H1 (cell line): Measurements from ENCODE around the gene BCL2L13. TPM values are rescaled to one million over a fixed set of nuclear protein-coding genes. Genes with fewer than 3 reads are reported as not detected.

Source experiments
- CTCF ChIA-PET: fragments of 300-600 bp; sonication (Branson Sonifier 250); formaldehyde crosslinking; loops from one replicate; lab custom pipeline; 2021; ENCODE audit not compliant: partially characterized antibody; lab: Charles Lee
- POLR2A ChIA-PET: fragments of 300-600 bp; sonication (Branson Sonifier 250); formaldehyde crosslinking; loops from one replicate; lab custom pipeline; 2021; ENCODE audit warnings: inconsistent platforms; ENCODE audit not compliant: partially characterized antibody; lab: Charles Lee
- DNase-seq, 2 experiments: peaks; one replicate each; pipeline versions ENCODE4 v3.0.0 to v3.0.0-alpha.2; 2010 to 2022; ENCODE audit warnings: low spot score in 2 of 2, low read depth in 1 of 2, mixed read lengths in 1 of 2
- FAIRE-seq: peaks from 2 replicates; lab custom pipeline; 2011; peaks lifted over from hg19 to GRCh38; lab: Jason Lieb, UNC
- H2AFZ ChIP-seq: 2 replicates; pipeline ENCODE4 v1.8.1; 2012; ENCODE audit warnings: low read length, inconsistent platforms
- H2AK5ac ChIP-seq: 2 replicates; pipeline ENCODE4 v1.6.1; 2013; ENCODE audit warnings: low read depth, low read length
- H2BK120ac ChIP-seq: replicated peaks from 2 replicates; pipeline ENCODE3; 2013; ENCODE audit warnings: low read depth, low read length, inconsistent platforms
- H2BK12ac ChIP-seq: 2 replicates; pipeline ENCODE4 v1.6.1; 2013; ENCODE audit warnings: low read depth, low read length
- H2BK15ac ChIP-seq: 2 replicates; pipeline ENCODE4 v1.6.1; 2013; ENCODE audit warnings: low read length
- H2BK20ac ChIP-seq: 2 replicates; pipeline ENCODE4 v1.6.1; 2013; ENCODE audit warnings: low read length
- H2BK5ac ChIP-seq: 2 replicates; pipeline ENCODE4 v1.6.1; 2013; ENCODE audit warnings: low read depth, low read length
- H3K14ac ChIP-seq: 2 replicates; pipeline ENCODE4 v1.6.1; 2013; ENCODE audit warnings: inconsistent platforms; ENCODE audit not compliant: insufficient read length
- H3K18ac ChIP-seq: 2 replicates; pipeline ENCODE4 v1.6.1; 2013; ENCODE audit warnings: low read length; ENCODE audit errors: extremely low read depth
- H3K23ac ChIP-seq: 2 replicates; pipeline ENCODE4 v1.6.1; 2013; ENCODE audit warnings: inconsistent platforms; ENCODE audit not compliant: insufficient read length
- H3K23me2 ChIP-seq: 2 replicates; pipeline ENCODE4 v1.6.1; 2013; ENCODE audit warnings: low read depth, low read length
- H3K27ac ChIP-seq: 2 replicates; pipeline ENCODE4 v1.6.1; 2011; ENCODE audit warnings: low read depth, low read length, inconsistent platforms
- H3K27me3 ChIP-seq, 4 experiments: replicated peaks in 1 of 4; 1 replicate in 1 of 4; 2 replicates in 3 of 4; pipeline versions ENCODE4 v1.6.1 to v1.8.1; 2011 to 2013; ENCODE audit warnings: low read length in 3 of 4, mild to moderate bottlenecking in 3 of 4, inconsistent platforms in 2 of 4, mixed read lengths in 2 of 4, moderate library complexity in 1 of 4; ENCODE audit not compliant: control insufficient read depth in 3 of 4, insufficient read depth in 3 of 4; ENCODE audit errors: extremely low read depth in 1 of 4
- H3K36me3 ChIP-seq, 4 experiments: 2 replicates each; pipeline versions ENCODE4 v1.6.1 to v1.8.1; 2011 to 2013; ENCODE audit warnings: mild to moderate bottlenecking in 4 of 4, low read length in 3 of 4, moderate library complexity in 2 of 4, control low read depth in 1 of 4, inconsistent platforms in 1 of 4; ENCODE audit not compliant: insufficient read depth in 4 of 4, control insufficient read depth in 2 of 4
- H3K4ac ChIP-seq: replicated peaks from 2 replicates; pipeline ENCODE3; 2013; ENCODE audit warnings: low read length, low read depth, mixed read lengths, inconsistent platforms; ENCODE audit not compliant: insufficient read length
- H3K4me1 ChIP-seq, 4 experiments: replicated peaks in 1 of 4; 1 replicate in 1 of 4; 2 replicates in 3 of 4; pipeline versions ENCODE4 v1.6.1 to v1.8.1; 2011 to 2013; ENCODE audit warnings: low read length in 3 of 4, inconsistent platforms in 2 of 4, mixed read lengths in 1 of 4; ENCODE audit not compliant: insufficient read depth in 4 of 4, control insufficient read depth in 3 of 4
- H3K4me2 ChIP-seq, 2 experiments: 2 replicates each; pipeline versions ENCODE4 v1.6.1 to v1.8.1; 2011 to 2013; ENCODE audit warnings: low read depth in 2 of 2, low read length in 2 of 2, control low read depth in 1 of 2, inconsistent platforms in 1 of 2, mild to moderate bottlenecking in 1 of 2; ENCODE audit not compliant: insufficient read depth in 1 of 2
- H3K4me3 ChIP-seq, 4 experiments: fragments of 200-600, 300-600 bp in 1 of 4; sonication (generic), shearing (Covaris generic), sonication (Bioruptor Twin) in 1 of 4; 2 replicates each; pipeline versions ENCODE4 v1.5.1 to v1.8.1; 2011 to 2016; ENCODE audit warnings: low read length in 4 of 4, low read depth in 3 of 4, control low read depth in 2 of 4, inconsistent platforms in 2 of 4, mild to moderate bottlenecking in 2 of 4, mixed read lengths in 1 of 4, moderate library complexity in 1 of 4; ENCODE audit not compliant: insufficient read depth in 2 of 4; ENCODE audit errors: extremely low read depth in 1 of 4
- H3K56ac ChIP-seq: replicated peaks from 2 replicates; pipeline ENCODE3; 2013; ENCODE audit warnings: low read depth, mild to moderate bottlenecking, mixed read lengths, low read length, inconsistent platforms; ENCODE audit not compliant: insufficient read length
- H3K79me1 ChIP-seq: 2 replicates; pipeline ENCODE4 v1.6.1; 2013; ENCODE audit warnings: low read depth, low read length, control low read depth
- H3K79me2 ChIP-seq, 2 experiments: 2 replicates each; pipeline versions ENCODE4 v1.6.1 to v1.8.1; 2012 to 2013; ENCODE audit warnings: low read length in 2 of 2, mild to moderate bottlenecking in 2 of 2, inconsistent platforms in 1 of 2; ENCODE audit not compliant: insufficient read depth in 2 of 2, control insufficient read depth in 1 of 2
- H3K9ac ChIP-seq, 4 experiments: replicated peaks in 1 of 4; 1 replicate in 1 of 4; 2 replicates in 3 of 4; pipeline versions ENCODE4 v1.6.1 to v1.8.1; 2011 to 2013; ENCODE audit warnings: low read depth in 3 of 4, low read length in 3 of 4, control low read depth in 2 of 4, mild to moderate bottlenecking in 2 of 4, moderate library complexity in 2 of 4, inconsistent platforms in 1 of 4; ENCODE audit errors: extremely low read depth in 1 of 4
- H3K9me3 ChIP-seq, 2 experiments: 2 replicates each; pipeline versions ENCODE4 v1.6.1 to v1.8.1; 2012 to 2013; ENCODE audit warnings: mild to moderate bottlenecking in 2 of 2, moderate library complexity in 2 of 2, control low read depth in 1 of 2, inconsistent platforms in 1 of 2, low read depth in 1 of 2, low read length in 1 of 2, mixed read lengths in 1 of 2; ENCODE audit not compliant: insufficient read depth in 2 of 2
- H4K20me1 ChIP-seq, 2 experiments: replicated peaks in 1 of 2; 2 replicates each; pipeline versions ENCODE3 to v1.8.1; 2011 to 2013; ENCODE audit warnings: inconsistent platforms in 2 of 2, low read length in 2 of 2, mild to moderate bottlenecking in 1 of 2; ENCODE audit not compliant: insufficient read depth in 2 of 2, control insufficient read depth in 1 of 2
- H4K5ac ChIP-seq: 2 replicates; pipeline ENCODE4 v1.6.1; 2013; ENCODE audit warnings: low read length, low read depth, mixed read lengths, inconsistent platforms; ENCODE audit not compliant: insufficient read length
- H4K8ac ChIP-seq: 2 replicates; pipeline ENCODE4 v1.8.0; 2013; ENCODE audit warnings: mild to moderate bottlenecking, moderate library complexity, low read length, inconsistent platforms; ENCODE audit not compliant: insufficient read depth; ENCODE audit errors: extremely low read depth
- H4K91ac ChIP-seq: replicated peaks from 2 replicates; pipeline ENCODE3; 2013; ENCODE audit warnings: low read length, mixed read lengths, inconsistent platforms; ENCODE audit not compliant: insufficient read length
- ATF2 ChIP-seq: IDR thresholded peaks from 2 replicates; pipeline ENCODE4 v1.6.1; 2012; ENCODE audit warnings: low read length, inconsistent platforms
- CBX8 ChIP-seq: fragments of 300-800, 300-1000 bp; sonication (generic); IDR thresholded peaks from 2 replicates; pipeline ENCODE4 v1.7.1; 2016; ENCODE audit warnings: low read depth, low read length, borderline replicate concordance
- E2F6 ChIP-seq: IDR thresholded peaks from 2 replicates; pipeline ENCODE4 v1.6.1; 2012; ENCODE audit warnings: inconsistent platforms
- FOSL1 ChIP-seq: IDR thresholded peaks from 2 replicates; pipeline ENCODE4 v1.6.1; 2011; ENCODE audit warnings: mild to moderate bottlenecking, low read depth, low read length, moderate library complexity; ENCODE audit not compliant: insufficient read depth
- MAFK ChIP-seq: IDR thresholded peaks from 2 replicates; pipeline ENCODE4 v1.6.1; 2012; ENCODE audit warnings: low read depth, mild to moderate bottlenecking, improper control_type of control experiment, low read length
- PHF8 ChIP-seq: fragments of 200-600 bp; sonication (generic); conservative IDR thresholded peaks from 2 replicates; pipeline ENCODE4 v1.7.1; 2012; ENCODE audit warnings: low read depth, mild to moderate bottlenecking, inconsistent platforms, low read length, moderate library complexity
- SIN3A ChIP-seq, 2 experiments: IDR thresholded peaks in 1 of 2; conservative IDR thresholded peaks in 1 of 2; 2 replicates each; pipeline ENCODE4 v1.6.1; 2011 to 2012; ENCODE audit warnings: low read length in 2 of 2, improper control_type of control experiment in 1 of 2, low read depth in 1 of 2, mild to moderate bottlenecking in 1 of 2
- TAF7 ChIP-seq: optimal IDR thresholded peaks from 2 replicates; pipeline ENCODE3; 2011; ENCODE audit warnings: low read depth, mild to moderate bottlenecking, inconsistent platforms, low read length, moderate library complexity, borderline replicate concordance
- TBP ChIP-seq: IDR thresholded peaks from 2 replicates; pipeline ENCODE4 v1.6.1; 2011; ENCODE audit warnings: low read depth, low read length, improper control_type of control experiment
- WGBS, 2 experiments: shearing (Covaris generic) in 1 of 2; methylation state at CpG; one replicate each; pipeline versions ENCODE4 v1.1.6 to v1.1.7; 2013 to 2015; ENCODE audit warnings: low lambda C conversion rate in 2 of 2, mixed read lengths in 2 of 2, inconsistent platforms in 1 of 2, low coverage in 1 of 2, missing lambda C conversion rate in 1 of 2; ENCODE audit not compliant: insufficient replicate concordance in 2 of 2, insufficient coverage in 1 of 2, insufficient read length in 1 of 2; ENCODE audit errors: extremely low coverage in 1 of 2, missing lambda C conversion rate in 1 of 2; 5-methylcytosine and 5-hydroxymethylcytosine counted together
- polyA plus RNA-seq, 7 experiments: library from polyadenylated mRNA; depleted of rRNA in 3 of 7; stranded (reverse) in 5 of 7; unstranded in 2 of 7; fragments of >200 nt in 5 of 7; fragments of 200-250 nt in 2 of 7; gene quantifications; 1 replicate in 5 of 7; 2 replicates in 1 of 7; 4 replicates in 1 of 7; pipeline versions ENCODE4 v1.2.1 to v1.2.3, GENCODE V29; 2011 to 2013; ENCODE audit warnings: missing spikeins in 2 of 7, mixed read lengths in 2 of 7
- total RNA-seq: library from RNA; stranded (reverse); fragmentation: NEBNext Ultra II Directional; extraction: Animal tissue kit (Norgen Biotek cat#: 25700); gene quantifications from 2 replicates; pipeline ENCODE4 v1.2.1, GENCODE V29; 2021
- TF ChIP-seq, protein P1 (sequence below): IDR thresholded peaks from 2 replicates; pipeline ENCODE4 v1.6.1; 2011; ENCODE audit warnings: low read depth, mild to moderate bottlenecking, low read length; ENCODE audit not compliant: insufficient read depth

The BCL2L13 gene
- total and polyA plus RNA-seq, 2 of the 8 experiments (the other 6 are each of a cell fraction or from before 2014, with no cell fraction given) = 20.7 to 35.0 TPM

- Histone ChIP-seq H3K36me3 (peaks cover 17 to 46% (median 34%) of the 10 kb centered on the region in 4 experiments), H2BK15ac (no peak overlapping the region), H2AFZ (no peak overlapping the region), H3K9ac (no peak overlapping the region), H3K9me3 (no peaks in the 10 kb centered on the region), H4K8ac (no peak overlapping the region), H2BK20ac (no peak overlapping the region), H3K56ac (no peak overlapping the region), H3K23ac (no peak overlapping the region), H2BK5ac (no peak overlapping the region), H4K20me1 (peaks cover 0 to 2% of the 10 kb centered on the region in 2 experiments), H3K79me1 (no peaks in the 10 kb centered on the region; the same call in 1 of the 2 replicates), H2AK5ac (no peak overlapping the region), H3K23me2 (no peaks in the 10 kb centered on the region), H3K27me3 (no peaks in the 10 kb centered on the region), H2BK12ac (no peak overlapping the region), H3K27ac (no peak overlapping the region), H3K18ac (no peak overlapping the region), H3K4me3 (no peak overlapping the region), H3K4ac (no peak overlapping the region), H4K5ac (no peak overlapping the region), H2BK120ac (no peak overlapping the region), H3K79me2 (0 out of 4 replicates have a peak, but pooled peaks cover 0 to 6% of the 10 kb centered on the region in 2 experiments), H3K4me1 (no peaks in the 10 kb centered on the region), H3K14ac (no peak overlapping the region), H3K4me2 (no peak overlapping the region), H4K91ac (no peak overlapping the region)
- WGBS, 2 experiments = 91% methylated on average over 3 of the region's 3 CpGs; no CpG with 5 or more reads in 1 of the 2 experiments
- CTCF ChIA-PET = interaction anchor here (0.8 kb wide), 1 partner anchor 469 kb away, joined by 3 read pairs; no protein-coding TSS in a partner anchor
- no peak for DNase-seq
- POLR2A ChIA-PET = interaction anchor here (1.0 to 2.7 kb wide), 3 partner anchors 8 to 12 kb away, joined by 3 to 16 read pairs (median 4); no protein-coding TSS in a partner anchor
- no peak for FAIRE-seq
- no peak for TF ChIP-seq TAF7
- TF ChIP-seq, protein P1, sequence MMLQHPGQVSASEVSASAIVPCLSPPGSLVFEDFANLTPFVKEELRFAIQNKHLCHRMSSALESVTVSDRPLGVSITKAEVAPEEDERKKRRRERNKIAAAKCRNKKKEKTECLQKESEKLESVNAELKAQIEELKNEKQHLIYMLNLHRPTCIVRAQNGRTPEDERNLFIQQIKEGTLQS = no peak
- TF ChIP-seq CBX8 = no peak
- TF ChIP-seq TBP = no peak
- no peak for TF ChIP-seq ATF2
- TF ChIP-seq MAFK = no peak
- no peak for TF ChIP-seq SIN3A (conservative IDR thresholded peaks at IDR 0.05 in 1 of 2, IDR thresholded peaks at IDR 0.05 in 1 of 2; ENCODE audit: low read depth in 1 of 2, low read length in 2 of 2)
- no peak for TF ChIP-seq PHF8
- no peak for TF ChIP-seq E2F6
- TF ChIP-seq FOSL1 = no peak
Measured at GRCh38 chr22:17601031-17601430, 37.5 kb upstream of the BCL2L13 start.
